GM06990 (cell line): Measurements from ENCODE around the gene ARID1B.

ENCODE experiments used
- DNase-seq: peaks from one replicate; pipeline ENCODE4 v3.0.0-alpha.2; 2011; ENCODE audit not compliant: insufficient read length; ENCODE audit errors: extremely low read depth
- H3K27me3 ChIP-seq: replicated peaks from 2 replicates; pipeline ENCODE4 v1.6.0; 2011; ENCODE audit warnings: low read length; ENCODE audit not compliant: control insufficient read depth, insufficient read depth
- H3K36me3 ChIP-seq: 2 replicates; pipeline ENCODE4 v1.5.1; 2011; ENCODE audit warnings: low read length; ENCODE audit not compliant: control insufficient read depth, insufficient read depth
- H3K4me3 ChIP-seq: replicated peaks from 2 replicates; pipeline ENCODE4 v1.5.1; 2011; ENCODE audit warnings: low read depth, mild to moderate bottlenecking, control low read depth, low read length
- TF ChIP-seq, protein P1 (sequence below): IDR thresholded peaks from 2 replicates; pipeline ENCODE4 v1.5.1; 2011; ENCODE audit warnings: low read length, control low read depth, mild to moderate bottlenecking, inconsistent platforms; ENCODE audit not compliant: insufficient read depth, poor library complexity, severe bottlenecking

The ARID1B gene

DNA sequence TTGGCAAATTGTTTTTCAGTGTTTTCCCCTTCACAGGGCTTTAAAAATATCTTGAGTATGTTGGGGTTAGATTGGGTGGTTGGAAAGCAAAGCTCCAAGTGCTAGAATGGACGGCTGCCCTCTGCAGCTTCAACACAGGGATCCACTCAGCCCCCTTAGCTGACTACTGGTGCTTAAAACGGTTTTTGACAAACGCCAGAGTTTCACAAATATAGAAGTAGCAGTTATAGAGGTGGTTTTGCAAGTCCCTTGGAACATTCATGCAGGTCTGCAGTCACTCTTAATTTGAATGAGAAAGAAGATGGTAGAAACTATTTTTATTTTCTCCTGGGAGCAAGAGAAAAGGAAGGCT lies 175.9 kb downstream of the ARID1B start:
- no peak for DNase-seq
- Histone ChIP-seq H3K27me3 (no peaks in the 10 kb centered on the region), H3K36me3 (no peaks in the 10 kb centered on the region; the same call in 1 of the 2 replicates), H3K4me3 (no peak overlapping the region)
- TF ChIP-seq, protein P1, sequence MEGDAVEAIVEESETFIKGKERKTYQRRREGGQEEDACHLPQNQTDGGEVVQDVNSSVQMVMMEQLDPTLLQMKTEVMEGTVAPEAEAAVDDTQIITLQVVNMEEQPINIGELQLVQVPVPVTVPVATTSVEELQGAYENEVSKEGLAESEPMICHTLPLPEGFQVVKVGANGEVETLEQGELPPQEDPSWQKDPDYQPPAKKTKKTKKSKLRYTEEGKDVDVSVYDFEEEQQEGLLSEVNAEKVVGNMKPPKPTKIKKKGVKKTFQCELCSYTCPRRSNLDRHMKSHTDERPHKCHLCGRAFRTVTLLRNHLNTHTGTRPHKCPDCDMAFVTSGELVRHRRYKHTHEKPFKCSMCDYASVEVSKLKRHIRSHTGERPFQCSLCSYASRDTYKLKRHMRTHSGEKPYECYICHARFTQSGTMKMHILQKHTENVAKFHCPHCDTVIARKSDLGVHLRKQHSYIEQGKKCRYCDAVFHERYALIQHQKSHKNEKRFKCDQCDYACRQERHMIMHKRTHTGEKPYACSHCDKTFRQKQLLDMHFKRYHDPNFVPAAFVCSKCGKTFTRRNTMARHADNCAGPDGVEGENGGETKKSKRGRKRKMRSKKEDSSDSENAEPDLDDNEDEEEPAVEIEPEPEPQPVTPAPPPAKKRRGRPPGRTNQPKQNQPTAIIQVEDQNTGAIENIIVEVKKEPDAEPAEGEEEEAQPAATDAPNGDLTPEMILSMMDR: no peak

DNA sequence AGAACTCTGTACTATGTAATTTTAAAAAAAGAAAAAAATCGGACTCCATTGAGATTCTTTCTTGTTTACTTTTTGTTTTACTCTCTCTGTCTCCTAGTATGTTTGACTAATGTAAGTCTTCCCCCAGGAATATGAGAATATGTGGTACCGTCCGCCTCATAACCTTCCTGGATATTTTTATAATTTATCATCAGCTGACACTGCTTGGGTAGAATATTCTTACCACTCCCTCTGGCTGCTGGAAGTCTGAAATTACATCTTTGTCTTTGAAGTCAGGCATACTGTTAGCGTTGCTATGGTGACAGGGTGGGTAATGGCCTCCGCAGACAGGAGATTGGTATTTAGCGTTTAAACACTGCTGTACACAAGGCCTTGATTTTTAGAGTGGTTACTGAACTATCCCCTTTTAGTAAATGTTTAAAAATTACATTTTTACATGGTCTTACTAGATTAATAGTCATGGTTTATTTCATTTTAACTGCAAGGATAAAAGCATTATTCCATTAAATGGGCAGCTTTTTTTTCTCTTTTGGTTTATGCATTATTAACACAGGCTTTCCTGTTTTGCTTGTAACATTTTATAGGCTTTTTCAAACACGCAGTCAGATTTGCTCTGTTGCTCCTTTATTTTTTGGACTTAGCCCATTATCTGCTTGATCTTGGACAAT lies 176.4 kb downstream of the ARID1B start:
- H3K4me3 ChIP-seq: no peak overlapping the region
- TF ChIP-seq, protein P1: no peak
- no peaks in the 10 kb centered on the region for H3K27me3 ChIP-seq
- no peak for DNase-seq
- H3K36me3 ChIP-seq: no peaks in the 10 kb centered on the region; the same call in 1 of the 2 replicates

GRCh38 chr6:156954191-156954590 lies 177.0 kb downstream of the ARID1B start:
- Histone ChIP-seq H3K27me3 (no peaks in the 10 kb centered on the region), H3K4me3 (no peak overlapping the region), H3K36me3 (no peaks in the 10 kb centered on the region; the same call in 1 of the 2 replicates)
- no peak for DNase-seq
- TF ChIP-seq, protein P1: no peak

GRCh38 chr6:156954816-156955215 lies 177.6 kb downstream of the ARID1B start:
- TF ChIP-seq, protein P1: no peak
- no peak overlapping the region for H3K4me3 ChIP-seq
- no peak for DNase-seq
- no peaks in the 10 kb centered on the region for H3K27me3 ChIP-seq
- no peaks in the 10 kb centered on the region; the same call in 1 of the 2 replicates for H3K36me3 ChIP-seq

- H3K27me3 ChIP-seq: no peaks in the 10 kb centered on the region
- TF ChIP-seq, protein P1: no peak
- H3K36me3 ChIP-seq: no peaks in the 10 kb centered on the region; the same call in 1 of the 2 replicates
Measured at GRCh38 chr6:156955494-156956183, 178.5 kb downstream of the ARID1B start.

More at GRCh38 chr6:156955494-156956183, 178.5 kb downstream of the ARID1B start:
- no peak overlapping the region for H3K4me3 ChIP-seq
- DNase-seq: no peak
